HG03045 (cell line): ENCODE data around the gene HELB.

Experiments used
- ATAC-seq: cut with Tn5 transposase; IDR thresholded peaks from one replicate; pipeline ENCODE4 v1.9.1; 2021; ENCODE audit warnings: mild to moderate bottlenecking, moderate library complexity; ENCODE audit not compliant: unreplicated experiment

Gene HELB

DNA sequence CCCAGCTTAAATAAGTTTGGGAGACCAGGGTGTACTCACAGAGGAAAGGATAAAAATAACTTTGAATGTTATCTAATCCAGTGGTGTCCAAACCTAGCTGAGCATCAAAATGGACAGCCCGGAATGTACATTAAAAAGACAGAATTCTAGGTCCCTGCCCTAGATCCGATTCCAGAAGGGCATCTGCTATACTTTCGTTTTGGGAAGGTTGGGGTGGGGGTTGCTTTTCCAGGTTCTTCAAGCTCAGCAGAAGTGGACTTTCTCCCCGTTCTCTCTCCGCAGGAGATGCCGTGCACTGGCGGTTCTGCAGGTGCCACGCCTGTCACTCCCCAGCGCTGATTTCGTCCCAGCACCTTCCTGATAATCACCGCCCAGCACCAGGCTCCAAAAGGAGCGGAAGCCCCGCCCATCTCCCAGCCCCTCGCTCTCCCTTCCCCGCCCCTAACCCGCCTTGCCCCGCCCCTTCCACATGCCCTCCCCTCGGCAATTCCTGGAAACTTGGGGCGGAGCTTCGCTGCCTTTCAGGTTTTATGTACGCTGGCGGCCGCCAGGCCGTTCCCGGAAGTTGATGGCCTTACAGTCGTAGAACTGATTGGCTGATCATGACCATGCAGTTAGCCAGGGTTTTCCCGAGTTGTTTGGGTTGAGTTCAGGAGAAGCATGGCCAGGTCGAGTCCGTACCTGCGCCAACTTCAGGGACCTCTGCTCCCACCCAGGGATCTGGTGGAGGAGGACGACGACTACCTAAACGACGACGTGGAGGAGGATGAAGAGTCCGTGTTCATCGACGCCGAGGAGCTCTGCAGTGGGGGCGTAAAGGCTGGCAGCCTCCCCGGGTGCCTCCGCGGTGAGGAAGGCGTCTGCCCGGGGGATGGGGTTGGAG is at the start of gene HELB:
Gene HELB (plus strand): TSS at position 550 of the 883 bp plus-strand sequence. CDS start 111 bp downstream, at position 661.
- peak; percentile 94 for ATAC-seq

- no peak for ATAC-seq
Measured at GRCh38 chr12:66252771-66253170, 49.5 kb upstream of the HELB start.

GRCh38 chr12:66255737-66256136 is 46.6 kb upstream of the HELB start:
- no peak for ATAC-seq

DNA sequence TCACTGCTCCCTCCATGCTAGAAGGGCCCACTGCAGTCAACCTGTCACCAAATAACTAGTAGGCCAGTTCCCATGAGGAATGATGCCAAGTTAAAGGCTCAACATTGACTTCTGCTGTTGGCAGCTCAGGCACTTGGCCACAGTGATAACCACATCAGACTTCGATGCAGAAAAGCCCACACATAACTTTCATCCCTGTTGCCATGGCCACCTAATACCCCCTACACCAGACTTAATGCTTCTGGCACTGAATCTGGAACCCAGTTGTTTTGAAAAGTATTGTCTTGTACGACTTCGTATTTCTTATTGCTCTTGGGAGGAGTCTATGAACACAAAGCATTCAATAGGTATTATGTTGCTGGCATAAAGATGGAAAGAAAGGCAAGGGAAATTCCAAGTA is 44.3 kb upstream of the HELB start:
- no peak for ATAC-seq

GRCh38 chr12:66262737-66263136 is 39.6 kb upstream of the HELB start:
- no peak for ATAC-seq

DNA sequence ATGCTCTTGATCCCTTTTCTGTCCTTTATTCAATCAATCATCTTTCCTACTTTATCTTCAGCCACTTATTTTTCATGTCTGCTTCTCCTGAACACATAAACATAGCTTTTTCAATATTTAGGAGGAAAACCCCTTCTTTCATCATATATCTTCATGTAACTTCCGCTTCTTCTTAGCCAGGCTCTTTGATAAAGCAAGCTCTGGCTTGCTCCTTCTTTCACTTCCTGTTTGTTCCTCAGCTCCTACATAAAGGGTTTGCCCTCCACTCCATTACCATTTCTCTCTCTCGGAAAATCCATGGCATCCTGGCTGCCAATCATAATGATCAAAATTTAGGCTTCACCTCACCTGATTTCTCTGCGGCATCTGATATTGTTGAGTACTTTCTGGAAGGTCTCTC is 33.7 kb upstream of the HELB start:
- ATAC-seq = no peak

DNA sequence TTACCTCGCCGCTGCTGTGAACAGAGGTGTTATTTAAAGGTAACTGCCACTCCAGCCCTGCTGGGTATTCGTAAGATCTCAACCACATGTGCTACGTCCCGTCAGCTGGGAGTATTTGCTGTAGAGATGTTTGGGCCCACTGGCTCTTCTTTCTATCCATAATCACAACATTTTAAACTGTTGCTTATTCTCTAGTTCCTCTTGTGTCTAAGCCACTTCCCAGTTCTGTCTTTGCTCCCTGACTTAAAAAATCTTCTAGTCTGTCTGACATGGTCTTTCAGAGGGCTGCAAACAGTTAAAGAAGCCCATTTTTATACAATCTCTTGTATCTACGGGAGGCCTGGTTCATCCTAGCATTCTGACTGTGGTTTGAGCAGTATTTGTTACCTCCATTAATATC is 33.2 kb upstream of the HELB start:
- no peak for ATAC-seq

DNA sequence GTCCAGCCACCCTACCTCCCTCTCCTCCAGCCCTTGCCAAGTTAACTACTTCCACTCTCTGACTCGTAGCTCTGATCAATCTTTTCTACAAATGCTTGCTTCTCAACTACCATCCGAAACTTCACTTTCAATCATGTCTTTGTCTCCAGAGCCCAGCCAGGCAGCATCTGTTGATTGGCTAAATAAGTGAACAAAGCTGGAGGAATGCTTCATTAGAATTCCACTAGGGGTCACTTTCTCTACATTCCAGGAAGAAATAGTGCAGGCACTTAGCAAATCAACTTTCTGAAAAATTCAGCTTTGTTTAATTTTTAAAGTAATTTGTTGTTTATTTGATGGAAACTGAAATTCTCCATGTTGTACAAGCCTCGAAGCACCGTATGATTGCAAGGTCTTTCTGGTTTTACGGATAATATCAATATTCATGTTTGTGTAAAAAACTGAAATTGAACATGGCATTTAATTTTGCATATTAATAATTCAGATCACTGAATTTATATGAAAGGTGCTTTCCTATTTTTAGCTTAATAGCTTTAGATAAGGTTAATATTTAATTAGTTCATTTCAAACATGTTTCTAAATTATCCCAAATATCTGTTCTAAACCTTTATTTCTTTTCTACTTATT is 32.4 kb upstream of the HELB start:
- ATAC-seq = no peak

GRCh38 chr12:66270613-66271012 is 31.7 kb upstream of the HELB start:
- ATAC-seq = no peak

DNA sequence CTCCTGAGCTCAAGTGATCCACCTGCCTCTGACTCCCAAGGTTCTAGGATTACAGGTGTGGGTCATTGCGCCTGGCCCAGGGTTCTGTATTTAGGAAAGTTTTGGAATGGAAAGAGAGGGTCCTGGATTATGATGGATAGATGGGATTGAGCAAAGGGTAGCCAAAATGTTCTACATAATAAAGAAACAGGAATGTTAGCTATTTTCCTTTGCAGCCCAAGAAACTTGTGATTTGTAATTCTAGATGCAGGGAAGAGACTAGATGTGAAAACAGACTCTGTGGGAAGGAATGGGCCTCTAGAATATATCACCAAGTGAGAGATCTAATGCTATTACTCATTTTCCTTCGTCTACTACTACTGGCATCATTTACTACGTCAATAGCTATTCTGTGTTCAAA is 29.6 kb upstream of the HELB start:
- ATAC-seq = no peak

- no peak for ATAC-seq
Measured at GRCh38 chr12:66273147-66273546, 29.1 kb upstream of the HELB start.

- ATAC-seq = no peak
Measured at GRCh38 chr12:66275040-66275439, 27.3 kb upstream of the HELB start.

GRCh38 chr12:66279123-66279712 is 23.1 kb upstream of the HELB start:
- no peak for ATAC-seq

GRCh38 chr12:66280561-66280960 is 21.7 kb upstream of the HELB start:
- ATAC-seq = no peak

GRCh38 chr12:66282244-66282643 is 20.0 kb upstream of the HELB start:
- no peak for ATAC-seq

DNA sequence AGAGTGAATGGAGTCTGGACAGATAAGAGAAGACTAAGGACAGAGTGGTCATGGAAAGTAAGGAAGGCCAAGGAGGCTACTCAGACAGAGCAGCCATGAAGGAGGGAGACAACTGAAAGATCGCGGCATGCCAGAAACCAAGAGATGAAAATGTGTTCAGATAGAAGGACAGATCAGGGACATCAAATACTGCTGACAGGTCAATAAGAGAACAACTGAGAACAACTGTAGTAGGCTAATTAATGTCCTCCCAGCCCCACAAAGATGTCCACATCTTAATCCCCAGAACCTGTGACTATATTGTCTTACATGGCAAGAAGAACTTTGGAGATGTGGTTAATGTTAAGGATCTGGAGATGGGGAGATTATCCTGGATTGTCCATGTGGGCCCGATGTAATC is 15.0 kb upstream of the HELB start:
- no peak for ATAC-seq

DNA sequence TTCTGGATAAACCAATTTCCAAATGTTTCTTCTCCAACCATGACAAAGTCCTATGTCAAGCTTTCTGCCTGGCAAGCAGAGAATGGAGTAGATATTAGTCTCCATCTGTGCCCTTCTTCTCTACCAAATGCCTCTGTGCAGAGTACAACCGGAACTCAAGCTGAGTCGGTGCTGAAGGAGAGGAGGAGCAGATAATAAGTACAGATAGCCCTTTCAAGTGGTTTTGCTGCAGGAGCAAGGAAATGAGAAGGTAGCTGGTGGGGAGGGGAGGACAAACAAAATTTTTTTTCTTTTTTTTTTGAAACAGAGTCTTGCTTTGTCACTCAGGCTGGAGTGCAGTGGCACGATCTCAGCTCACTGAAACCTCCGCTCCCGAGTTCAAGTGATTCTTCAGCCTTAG is 14.2 kb upstream of the HELB start:
- ATAC-seq = no peak

GRCh38 chr12:66289485-66289884 is 12.8 kb upstream of the HELB start:
- no peak for ATAC-seq

- no peak for ATAC-seq
Measured at GRCh38 chr12:66290716-66291200, 11.5 kb upstream of the HELB start.

DNA sequence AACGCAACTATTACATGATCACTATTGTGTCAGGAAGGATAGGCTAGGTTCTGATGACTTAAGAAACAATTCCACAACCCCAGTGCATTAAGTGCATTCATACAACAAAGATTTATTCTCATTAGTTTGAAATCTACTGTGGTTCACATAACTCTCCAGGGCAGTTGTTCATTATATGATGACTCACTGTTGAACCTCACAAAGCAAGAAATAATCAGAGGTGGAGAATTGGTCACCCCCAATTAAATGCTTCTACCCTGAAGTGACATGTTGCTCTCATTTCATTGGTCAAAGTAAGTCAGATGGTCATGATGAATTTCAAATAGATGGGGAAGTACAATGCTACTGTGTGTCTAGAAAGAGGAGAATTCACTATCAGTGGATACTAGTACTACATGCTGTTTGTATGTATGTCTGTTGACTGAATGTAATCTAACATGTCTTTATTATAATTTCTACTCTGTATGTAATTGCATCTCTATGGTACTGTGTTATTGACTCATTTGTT is 6.1 kb upstream of the HELB start:
- ATAC-seq = no peak

DNA sequence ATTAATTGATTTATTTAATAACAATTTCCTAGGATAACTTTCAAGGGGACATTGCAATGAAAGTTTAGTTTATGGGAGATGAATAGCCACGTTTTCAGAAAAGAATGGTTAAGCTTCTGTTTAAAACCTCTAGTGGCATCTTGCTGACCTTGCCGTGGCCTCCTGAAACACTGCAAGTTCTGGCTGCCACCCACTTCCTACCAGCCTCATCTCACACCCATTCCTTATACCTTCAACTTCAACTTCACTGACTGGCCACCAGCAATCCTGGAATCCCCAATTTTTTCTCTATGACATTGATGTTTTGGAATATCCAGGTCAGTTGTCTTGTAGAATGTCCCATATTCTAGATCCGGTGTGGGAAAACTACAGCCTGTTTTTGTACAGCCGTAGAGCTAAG is 5.2 kb upstream of the HELB start:
- ATAC-seq = no peak

GRCh38 chr12:66297923-66298322 is 4.4 kb upstream of the HELB start:
- ATAC-seq = no peak
